ENCODE results near the gene TRIM65.

- no peak for TF ChIP-seq POLR2AphosphoS2 (IDR thresholded peaks at IDR 0.05; ENCODE audit: low read depth, low read length)
- TF ChIP-seq SMC3 (IDR thresholded peaks at IDR 0.05; ENCODE audit: borderline replicate concordance, low read length), result no peak
- TF ChIP-seq CREB1 (IDR thresholded peaks at IDR 0.05; ENCODE audit: low read depth), result no peak
- no peak for TF ChIP-seq ATF3 (IDR thresholded peaks at IDR 0.05; ENCODE audit: borderline replicate concordance, extremely low read depth, low read depth, low read length)
- no peak for TF ChIP-seq CTCF (IDR thresholded peaks at IDR 0.05 in 2 of 3, conservative IDR thresholded peaks at IDR 0.05 in 1 of 3; ENCODE audit: control insufficient read depth in 2 of 3, extremely low read depth in 1 of 3, insufficient read depth in 1 of 3, low read depth in 3 of 3, low read length in 3 of 3)
- TF ChIP-seq POLR2A (IDR thresholded peaks at IDR 0.05; ENCODE audit: low read depth, low read length), result no peak
- no peak for TF ChIP-seq HDAC6 (IDR thresholded peaks at IDR 0.05; ENCODE audit: unreplicated experiment)
- TF ChIP-seq EP300 (IDR thresholded peaks at IDR 0.05; ENCODE audit: borderline replicate concordance in 1 of 2, control insufficient read depth in 1 of 2, low read depth in 2 of 2, low read length in 2 of 2), result no peak
Observed at GRCh38 chr17:75874323-75875181, 22.2 kb downstream of the TRIM65 start.

Data from GM12878 (cell line).